Measurements from ENCODE around the gene TICAM1. TPM values are rescaled to one million over a fixed set of nuclear protein-coding genes. Genes with fewer than 3 reads are reported as not detected.
A peak's percentile ranks its signal among the peaks of the same experiment; 100 is the strongest.
"Not testable (repeated sequence)": the region's sequence is repeated elsewhere in the genome, so short reads cannot be mapped to it uniquely, and the experiment has no call there.

Gene TICAM1
- total RNA-seq, 4 donors from 2014 or later = 16.5 to 28.3 (median 20.3) TPM

- 59% methylated on average over 7 of the region's 7 CpGs for WGBS
- H3K36me3 ChIP-seq = peaks cover 5% of the 10 kb centered on the region
- H3K4me1 ChIP-seq = peaks cover 21% of the 10 kb centered on the region
- TF ChIP-seq POLR2A (IDR thresholded peaks at IDR 0.05) (no peak), POLR2AphosphoS5 (IDR thresholded peaks at IDR 0.05) (no peak), CTCF (IDR thresholded peaks at IDR 0.05) (no peak), EP300 (IDR thresholded peaks at IDR 0.05) (no peak)
- no peaks in the 10 kb centered on the region for H3K27me3 ChIP-seq
- H3K27ac ChIP-seq = no peak overlapping the region
- no peak for DNase-seq (ENCODE audit: low spot score in 2 of 2)
- H3K4me3 ChIP-seq = no peak overlapping the region
- no peaks in the 10 kb centered on the region for H3K9me3 ChIP-seq
These were observed 28.8 kb downstream of the TICAM1 start for GRCh38 chr19:4802711-4803110.

GRCh38 chr19:4801085-4801619 lies 30.4 kb downstream of the TICAM1 start:
- 71% methylated on average over 3 of the region's 3 CpGs for WGBS
- Histone ChIP-seq H3K27me3 (no peaks in the 10 kb centered on the region), H3K4me1 (peaks cover 29% of the 10 kb centered on the region), H3K36me3 (peaks cover 12% of the 10 kb centered on the region), H3K27ac (peak overlapping the region; percentile 92), H3K9me3 (no peaks in the 10 kb centered on the region), H3K4me3 (no peak overlapping the region)
- DNase-seq (ENCODE audit: low spot score in 2 of 2) = no peak
- TF ChIP-seq POLR2A (IDR thresholded peaks at IDR 0.05) (no peak), POLR2AphosphoS5 (IDR thresholded peaks at IDR 0.05) (no peak), EP300 (IDR thresholded peaks at IDR 0.05) (no peak), CTCF (IDR thresholded peaks at IDR 0.05) (no peak)

- H3K4me1 ChIP-seq = peaks cover 35% of the 10 kb centered on the region
- peak; percentile 84 to 90 for DNase-seq (ENCODE audit: low spot score in 2 of 2)
- H3K27me3 ChIP-seq = no peaks in the 10 kb centered on the region
- peaks cover 15% of the 10 kb centered on the region for H3K36me3 ChIP-seq
- H3K4me3 ChIP-seq = peak overlapping the region; percentile 25
- H3K27ac ChIP-seq = peak overlapping the region; percentile 92
- no peaks in the 10 kb centered on the region for H3K9me3 ChIP-seq
- WGBS = 34% methylated on average over 22 of the region's 23 CpGs
- TF ChIP-seq EP300 (IDR thresholded peaks at IDR 0.05) = no peak
- TF ChIP-seq POLR2AphosphoS5 (IDR thresholded peaks at IDR 0.05) = peak in 2 of 3 donors; percentile 18 to 87
These were observed 30.9 kb downstream of the TICAM1 start for GRCh38 chr19:4800591-4801081.

GRCh38 chr19:4795400-4795799 lies 36.1 kb downstream of the TICAM1 start:
- H3K27me3 ChIP-seq = no peaks in the 10 kb centered on the region
- H3K36me3 ChIP-seq = peaks cover 35% of the 10 kb centered on the region
- no peaks in the 10 kb centered on the region for H3K9me3 ChIP-seq
- 56% methylated on average over 9 of the region's 9 CpGs for WGBS
- peak overlapping the region; percentile 18 for H3K4me3 ChIP-seq
- peaks cover 55% of the 10 kb centered on the region for H3K4me1 ChIP-seq
- DNase-seq (ENCODE audit: low spot score in 2 of 2) = no peak
- peak overlapping the region; percentile 81 for H3K27ac ChIP-seq
- TF ChIP-seq EP300 (IDR thresholded peaks at IDR 0.05) (no peak), POLR2AphosphoS5 (IDR thresholded peaks at IDR 0.05) (no peak), CTCF (IDR thresholded peaks at IDR 0.05) (no peak), POLR2A (IDR thresholded peaks at IDR 0.05) (no peak)

GRCh38 chr19:4794971-4795370 lies 36.5 kb downstream of the TICAM1 start:
- Histone ChIP-seq H3K27me3 (no peaks in the 10 kb centered on the region), H3K4me1 (peaks cover 51% of the 10 kb centered on the region), H3K4me3 (peak overlapping the region; percentile 18), H3K9me3 (no peaks in the 10 kb centered on the region), H3K27ac (peak overlapping the region; percentile 81), H3K36me3 (peaks cover 35% of the 10 kb centered on the region)
- 63% methylated on average over 6 of the region's 11 CpGs for WGBS
- no peak for DNase-seq (ENCODE audit: low spot score in 2 of 2)
- no peak for TF ChIP-seq POLR2A (IDR thresholded peaks at IDR 0.05)
- TF ChIP-seq POLR2AphosphoS5 (IDR thresholded peaks at IDR 0.05) = no peak
- TF ChIP-seq EP300 (IDR thresholded peaks at IDR 0.05) = no peak
- TF ChIP-seq CTCF (IDR thresholded peaks at IDR 0.05) = no peak

- H3K9me3 ChIP-seq; H3K27ac ChIP-seq; H3K27me3 ChIP-seq; DNase-seq (ENCODE audit: low spot score in 2 of 2): not testable (repeated sequence)
- Histone ChIP-seq H3K36me3 (peaks cover 30% of the 10 kb centered on the region), H3K4me1 (peaks cover 49% of the 10 kb centered on the region), H3K4me3 (peak overlapping the region; percentile 95)
- 92% methylated on average over 8 of the region's 19 CpGs for WGBS
These were observed 38.2 kb downstream of the TICAM1 start for GRCh38 chr19:4793278-4793677.

- peaks cover 49% of the 10 kb centered on the region for H3K4me1 ChIP-seq
- DNase-seq (ENCODE audit: low spot score in 2 of 2); H3K9me3 ChIP-seq; H3K27me3 ChIP-seq: not testable (repeated sequence)
- H3K36me3 ChIP-seq = peaks cover 30% of the 10 kb centered on the region
- peak overlapping the region; percentile 95 for H3K4me3 ChIP-seq
- peak overlapping the region; percentile 93 for H3K27ac ChIP-seq
- 88% methylated on average over 5 of the region's 24 CpGs for WGBS
These were observed 38.7 kb downstream of the TICAM1 start for GRCh38 chr19:4792866-4793195.

GRCh38 chr19:4792019-4792865 lies 39.3 kb downstream of the TICAM1 start:
- DNase-seq (ENCODE audit: low spot score in 2 of 2); H3K9me3 ChIP-seq; H3K27me3 ChIP-seq: not testable (repeated sequence)
- Histone ChIP-seq H3K27ac (peak overlapping the region; percentile 93), H3K36me3 (peaks cover 30% of the 10 kb centered on the region), H3K4me1 (peaks cover 49% of the 10 kb centered on the region), H3K4me3 (peak overlapping the region; percentile 95)
- 10% methylated on average over 28 of the region's 75 CpGs for WGBS

Data from suprapubic skin (tissue), 4 donors.